Mesendoderm (in vitro differentiated cells): ENCODE data around the gene RARG.

ENCODE experiments used
- DNase-seq: peaks from one replicate; pipeline ENCODE4 v3.0.0; 2013
- H2AK5ac ChIP-seq: 2 replicates; pipeline ENCODE4 v1.6.1; 2013; ENCODE audit warnings: low read length, inconsistent platforms
- H2BK120ac ChIP-seq: 2 replicates; pipeline ENCODE4 v1.6.1; 2013; ENCODE audit warnings: low read depth, mild to moderate bottlenecking, low read length, moderate library complexity, mixed read lengths
- H2BK15ac ChIP-seq: replicated peaks from 2 replicates; pipeline ENCODE4 v1.6.1; 2013; ENCODE audit warnings: low read depth, mild to moderate bottlenecking, moderate library complexity
- H2BK5ac ChIP-seq: 2 replicates; pipeline ENCODE4 v1.6.1; 2013; ENCODE audit warnings: low read length, inconsistent platforms
- H3K18ac ChIP-seq: 2 replicates; pipeline ENCODE4 v1.6.1; 2013; ENCODE audit warnings: mild to moderate bottlenecking, low read length, mixed read lengths
- H3K23ac ChIP-seq: one replicate; pipeline ENCODE4 v1.6.1; 2013; ENCODE audit warnings: low read length
- H3K27ac ChIP-seq: 2 replicates; pipeline ENCODE4 v1.5.1; 2013; ENCODE audit warnings: low read depth, mild to moderate bottlenecking, inconsistent platforms, low read length, moderate library complexity
- H3K27me3 ChIP-seq: 2 replicates; pipeline ENCODE4 v1.6.1; 2013; ENCODE audit warnings: low read length, control low read depth, mild to moderate bottlenecking, inconsistent platforms; ENCODE audit not compliant: insufficient read depth, poor library complexity
- H3K36me3 ChIP-seq: 2 replicates; pipeline ENCODE4 v1.6.1; 2013; ENCODE audit warnings: low read length, inconsistent platforms; ENCODE audit not compliant: control insufficient read depth, insufficient read depth
- H3K4ac ChIP-seq: one replicate; pipeline ENCODE4 v1.6.1; 2013; ENCODE audit warnings: low read depth, mild to moderate bottlenecking, low read length, moderate library complexity
- H3K4me1 ChIP-seq: 2 replicates; pipeline ENCODE4 v1.6.1; 2013; ENCODE audit warnings: low read depth, low read length, inconsistent platforms; ENCODE audit not compliant: control insufficient read depth
- H3K4me2 ChIP-seq: 2 replicates; pipeline ENCODE4 v1.6.1; 2013; ENCODE audit warnings: low read length
- H3K4me3 ChIP-seq: 2 replicates; pipeline ENCODE4 v1.5.1; 2013; ENCODE audit warnings: mild to moderate bottlenecking, low read length
- H3K56ac ChIP-seq: one replicate; pipeline ENCODE4 v1.6.1; 2013; ENCODE audit warnings: low read length
- H3K79me1 ChIP-seq: 2 replicates; pipeline ENCODE4 v1.6.1; 2013; ENCODE audit warnings: low read length, inconsistent platforms
- H3K79me2 ChIP-seq: 2 replicates; pipeline ENCODE4 v1.6.1; 2013; ENCODE audit warnings: mild to moderate bottlenecking, low read length; ENCODE audit not compliant: control insufficient read depth, insufficient read depth
- H3K9ac ChIP-seq: 2 replicates; pipeline ENCODE4 v1.6.1; 2013; ENCODE audit warnings: low read length, inconsistent platforms
- H4K5ac ChIP-seq: one replicate; pipeline ENCODE4 v1.6.1; 2013; ENCODE audit warnings: low read length
- H4K8ac ChIP-seq: one replicate; pipeline ENCODE4 v1.6.1; 2013; ENCODE audit warnings: low read depth, mild to moderate bottlenecking, control low read depth, low read length, moderate library complexity
- WGBS: extraction: QIAGEN DNeasy Blood & Tissue Kit; methylation state at CpG from one replicate; pipeline ENCODE4 v1.1.7; 2013; ENCODE audit warnings: low lambda C conversion rate, missing lambda C conversion rate; ENCODE audit not compliant: insufficient coverage; ENCODE audit errors: extremely low coverage; 5-methylcytosine and 5-hydroxymethylcytosine counted together

Gene RARG

DNA sequence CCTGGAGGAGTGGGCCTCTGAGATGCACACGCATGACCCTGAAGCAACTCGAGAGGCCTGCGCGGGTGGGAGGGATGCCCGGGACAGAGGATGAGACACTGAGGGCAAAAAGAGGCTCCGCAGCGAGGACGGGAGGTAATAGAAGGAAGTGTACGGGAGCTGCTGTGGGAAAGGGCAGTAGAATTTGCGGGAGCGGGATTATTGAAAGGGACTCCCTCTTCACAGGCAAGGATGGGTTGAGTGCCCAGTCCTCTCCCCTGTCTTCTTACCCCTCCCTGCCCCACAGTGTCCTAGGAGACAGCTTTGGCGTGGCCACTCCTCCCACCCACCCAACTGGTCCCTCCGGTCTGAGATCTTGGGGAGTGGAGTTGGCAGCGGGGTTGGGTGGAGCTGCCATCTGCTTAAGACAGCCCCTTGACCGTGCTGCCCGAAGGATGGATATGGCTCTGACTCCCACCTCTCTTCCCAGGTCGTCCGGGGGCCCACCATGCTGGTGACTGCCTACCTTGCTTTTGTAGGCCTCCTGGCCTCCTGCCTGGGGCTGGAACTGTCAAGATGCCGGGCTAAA lies 20.4 kb upstream of the RARG start:
- H3K27ac ChIP-seq = peak overlapping the region; percentile 47
- no CpG with 5 or more reads among the region's 19 CpGs for WGBS
- peak overlapping the region; percentile 85 for H3K56ac ChIP-seq
- no peak overlapping the region for H4K5ac ChIP-seq
- peak overlapping the region; percentile 93 for H3K9ac ChIP-seq
- H2BK15ac ChIP-seq = no peak overlapping the region
- H3K4me2 ChIP-seq = peak overlapping the region; percentile 92
- H3K4ac ChIP-seq = peak overlapping the region; percentile 41
- H2BK5ac ChIP-seq = no peak overlapping the region
- H3K4me1 ChIP-seq = no peaks in the 10 kb centered on the region
- H2BK120ac ChIP-seq = no peak overlapping the region
- peaks cover 11% of the 10 kb centered on the region for H3K79me1 ChIP-seq
- DNase-seq = no peak
- H3K4me3 ChIP-seq = peak overlapping the region; percentile 91
- H2AK5ac ChIP-seq = peak overlapping the region; percentile 2
- peak overlapping the region; percentile 75 for H3K18ac ChIP-seq
- no peaks in the 10 kb centered on the region for H3K79me2 ChIP-seq
- H3K36me3 ChIP-seq = peaks cover 1% of the 10 kb centered on the region
- H3K27me3 ChIP-seq = no peaks in the 10 kb centered on the region
- no peak overlapping the region for H3K23ac ChIP-seq
- H4K8ac ChIP-seq = no peak overlapping the region

DNA sequence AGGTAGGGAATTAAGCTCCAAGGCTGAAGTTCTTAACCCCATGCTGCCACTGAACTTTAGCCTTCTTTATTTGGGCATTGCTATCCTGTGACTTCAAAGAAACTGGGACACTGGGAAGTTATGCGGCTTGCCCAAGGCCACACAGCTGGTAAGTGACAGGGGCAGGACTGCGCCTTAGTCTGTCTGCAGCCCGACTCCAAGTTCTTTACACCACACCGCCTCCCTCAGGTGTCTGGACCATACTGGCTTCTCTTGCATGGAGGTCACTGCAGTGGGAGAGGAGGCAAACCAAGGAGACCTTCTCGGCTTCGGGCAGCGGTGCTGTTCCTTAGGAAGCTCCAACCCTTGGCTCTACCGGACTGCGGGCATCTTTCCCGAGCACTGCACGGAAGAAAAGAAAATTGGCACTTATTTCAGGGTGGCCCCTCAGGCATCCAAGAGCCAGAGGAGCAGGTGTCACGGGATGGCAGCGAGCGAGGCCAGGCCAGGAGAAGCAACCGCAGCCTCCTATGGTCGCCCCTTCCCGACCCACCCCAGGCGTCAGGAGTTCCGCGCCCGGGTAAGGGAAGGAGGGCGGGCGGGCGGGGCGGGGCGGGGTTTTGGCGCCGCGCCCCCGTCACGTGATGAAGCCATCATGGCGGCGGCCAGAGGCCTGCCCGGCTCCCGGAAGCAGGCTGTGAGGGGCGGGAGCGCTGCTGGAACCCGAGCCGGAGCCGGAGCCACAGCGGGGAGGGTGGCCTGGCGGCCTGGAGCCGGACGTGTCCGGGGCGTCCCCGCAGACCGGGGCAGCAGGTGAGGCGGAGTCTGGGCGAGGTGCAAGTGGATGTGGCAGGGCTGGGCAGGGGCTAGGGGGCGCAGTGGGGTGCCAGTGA lies 19.7 kb upstream of the RARG start:
- Histone ChIP-seq H3K56ac (peak overlapping the region; percentile 88), H2AK5ac (no peak overlapping the region), H3K4me3 (peak overlapping the region; percentile 91), H3K4me2 (peak overlapping the region; percentile 92), H4K8ac (no peak overlapping the region), H3K18ac (peak overlapping the region; percentile 75), H3K23ac (no peak overlapping the region), H3K4me1 (no peaks in the 10 kb centered on the region), H3K9ac (peak overlapping the region; percentile 93), H3K4ac (peak overlapping the region; percentile 41), H4K5ac (no peak overlapping the region), H3K27ac (peak overlapping the region; percentile 57), H3K27me3 (no peaks in the 10 kb centered on the region), H2BK5ac (peak overlapping the region; percentile 55), H2BK120ac (no peak overlapping the region), H2BK15ac (no peak overlapping the region), H3K79me2 (no peaks in the 10 kb centered on the region), H3K79me1 (peaks cover 11% of the 10 kb centered on the region), H3K36me3 (peaks cover 1% of the 10 kb centered on the region)
- DNase-seq = peak; percentile 94
- WGBS = no CpG with 5 or more reads among the region's 51 CpGs

DNA sequence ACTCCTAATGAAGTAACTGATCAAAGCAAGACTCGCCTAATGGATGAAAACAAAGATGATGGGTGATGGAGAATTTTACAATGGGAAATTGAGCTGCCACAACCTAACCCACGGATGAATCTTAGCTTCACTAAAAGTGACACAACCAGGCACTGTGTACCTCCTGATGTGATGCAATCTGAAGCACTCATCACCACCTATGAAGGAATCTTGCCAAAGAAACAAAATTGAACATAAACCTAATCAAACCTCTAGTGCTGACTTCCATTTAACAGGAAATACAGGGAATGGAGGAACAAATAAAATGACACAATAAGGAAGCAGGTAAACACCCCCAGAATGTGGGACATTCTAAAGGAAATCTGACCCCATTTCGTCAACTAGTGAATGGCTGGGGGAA lies 13.3 kb upstream of the RARG start:
- no peak overlapping the region for H3K4me3 ChIP-seq
- H3K79me1 ChIP-seq = no peaks in the 10 kb centered on the region
- H2BK5ac ChIP-seq = no peak overlapping the region
- no peak overlapping the region for H3K27ac ChIP-seq
- no peak overlapping the region for H3K4ac ChIP-seq
- H3K4me1 ChIP-seq = peaks cover 2% of the 10 kb centered on the region
- no CpG with 5 or more reads among the region's 3 CpGs for WGBS
- no peak overlapping the region for H3K56ac ChIP-seq
- H3K27me3 ChIP-seq = no peaks in the 10 kb centered on the region
- H3K36me3 ChIP-seq = no peaks in the 10 kb centered on the region
- H2AK5ac ChIP-seq = no peak overlapping the region
- H4K8ac ChIP-seq = no peak overlapping the region
- no peaks in the 10 kb centered on the region for H3K79me2 ChIP-seq
- no peak overlapping the region for H3K23ac ChIP-seq
- no peak overlapping the region for H3K9ac ChIP-seq
- no peak overlapping the region for H3K18ac ChIP-seq
- H2BK15ac ChIP-seq = no peak overlapping the region
- H2BK120ac ChIP-seq = no peak overlapping the region
- no peak overlapping the region for H3K4me2 ChIP-seq
- no peak overlapping the region for H4K5ac ChIP-seq
- DNase-seq = no peak

DNA sequence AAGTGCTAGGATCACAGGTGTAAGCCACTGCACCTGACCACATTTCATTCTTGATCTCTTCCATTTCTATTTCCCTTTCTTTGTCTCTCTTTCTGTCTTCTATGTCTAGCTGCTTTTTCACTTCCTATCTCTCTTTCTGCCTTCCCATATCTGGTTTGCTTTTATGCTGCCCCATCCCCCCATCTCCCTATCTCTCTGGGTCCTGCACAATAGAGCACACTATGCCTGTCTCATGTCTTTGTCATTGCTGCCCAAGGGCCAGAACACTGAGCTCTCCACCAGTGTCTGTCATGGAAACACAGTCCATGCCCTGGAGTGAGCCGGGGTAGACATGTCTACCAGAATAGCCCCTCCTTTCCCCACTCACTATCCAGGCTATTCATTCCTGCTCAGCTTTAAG lies 12.3 kb upstream of the RARG start:
- Histone ChIP-seq H3K23ac (no peak overlapping the region), H2BK120ac (no peak overlapping the region), H3K27me3 (no peaks in the 10 kb centered on the region), H2BK15ac (no peak overlapping the region), H3K4me1 (peaks cover 2% of the 10 kb centered on the region), H3K9ac (no peak overlapping the region), H3K27ac (no peak overlapping the region), H2BK5ac (no peak overlapping the region), H2AK5ac (no peak overlapping the region), H3K4me2 (no peak overlapping the region), H3K4me3 (no peak overlapping the region), H3K36me3 (no peaks in the 10 kb centered on the region), H3K79me1 (no peaks in the 10 kb centered on the region), H3K56ac (no peak overlapping the region), H4K5ac (no peak overlapping the region), H3K18ac (no peak overlapping the region), H4K8ac (no peak overlapping the region), H3K4ac (no peak overlapping the region), H3K79me2 (no peaks in the 10 kb centered on the region)
- no CpG with 5 or more reads among the region's 1 CpG for WGBS
- DNase-seq = no peak

DNA sequence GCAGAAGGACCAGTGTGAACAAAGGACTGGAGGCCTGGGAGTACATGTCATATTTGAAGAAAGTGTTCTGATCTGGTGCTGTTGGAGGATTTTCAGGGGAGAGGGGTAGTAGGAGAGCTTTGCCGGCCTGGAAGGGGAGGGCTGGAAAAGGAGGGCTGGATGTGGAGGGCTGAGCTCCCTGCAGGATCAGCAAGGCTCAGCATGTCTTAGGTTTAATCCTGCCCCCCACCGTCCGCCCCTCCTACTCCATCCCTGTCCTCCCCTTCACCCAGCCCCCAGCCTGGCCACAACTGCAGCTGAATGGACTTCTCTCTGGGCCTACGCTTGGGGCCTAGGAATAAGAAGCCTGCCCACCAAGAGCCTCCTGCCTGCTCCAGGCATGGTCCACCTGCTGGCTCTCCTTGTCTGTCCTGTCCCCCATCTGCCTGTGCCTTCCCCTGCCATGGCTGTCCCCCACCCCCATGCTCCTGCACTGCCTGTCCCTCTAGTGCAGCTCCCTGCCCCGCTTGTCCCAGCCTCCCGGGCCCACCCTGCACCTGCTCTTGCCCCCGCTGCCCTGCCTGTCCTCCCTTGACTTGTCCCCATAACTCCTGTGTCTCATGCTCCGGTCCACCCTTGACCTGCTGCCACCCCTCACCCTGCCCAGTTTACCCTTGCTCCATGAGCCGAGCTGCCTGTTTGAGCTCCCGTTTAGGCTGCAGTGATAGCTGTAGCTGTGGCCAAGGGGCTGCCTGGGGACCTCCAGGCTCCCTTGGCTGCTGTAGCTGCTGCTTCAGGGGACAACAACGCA lies 9.8 kb upstream of the RARG start:
- no peaks in the 10 kb centered on the region for H3K27me3 ChIP-seq
- whole genome bisulfite sequencing = no CpG with 5 or more reads among the region's 11 CpGs
- H2BK5ac ChIP-seq = no peak overlapping the region
- H3K36me3 ChIP-seq = no peaks in the 10 kb centered on the region
- H3K18ac ChIP-seq = no peak overlapping the region
- no peaks in the 10 kb centered on the region for H3K79me2 ChIP-seq
- peak; percentile 45 for DNase-seq
- no peak overlapping the region for H4K5ac ChIP-seq
- H3K4ac ChIP-seq = no peak overlapping the region
- peaks cover 2% of the 10 kb centered on the region for H3K4me1 ChIP-seq
- H3K23ac ChIP-seq = no peak overlapping the region
- no peak overlapping the region for H3K4me2 ChIP-seq
- no peak overlapping the region for H3K27ac ChIP-seq
- no peak overlapping the region for H2BK15ac ChIP-seq
- peak overlapping the region; percentile 67 for H3K56ac ChIP-seq
- H3K79me1 ChIP-seq = no peaks in the 10 kb centered on the region
- H2BK120ac ChIP-seq = no peak overlapping the region
- no peak overlapping the region for H2AK5ac ChIP-seq
- H4K8ac ChIP-seq = no peak overlapping the region
- no peak overlapping the region for H3K4me3 ChIP-seq
- H3K9ac ChIP-seq = no peak overlapping the region
